Measurements from ENCODE around the gene APOL3.
"Not testable (repeated sequence)": the region's sequence is repeated elsewhere in the genome, so short reads cannot be mapped to it uniquely, and the experiment has no call there.

APOL3 gene

DNA sequence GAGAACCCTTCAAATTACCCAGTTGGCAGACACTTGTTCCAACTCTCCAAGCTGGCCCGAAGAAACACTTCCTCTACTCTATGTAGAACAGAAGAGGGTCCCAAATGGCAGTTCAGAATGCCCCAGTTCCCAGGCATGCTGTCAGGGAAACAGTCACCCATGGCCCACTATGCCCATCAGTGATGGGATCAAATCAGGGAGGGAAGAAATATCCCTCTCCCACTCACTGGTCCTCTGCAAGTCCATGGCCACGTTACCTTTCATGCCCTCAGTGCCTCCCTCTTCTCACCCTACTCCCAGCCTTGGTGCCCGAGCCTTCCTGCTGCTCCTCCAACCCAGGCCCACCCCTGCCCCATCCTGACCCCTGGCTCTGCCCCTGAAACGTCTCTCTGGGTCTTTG lies 16.6 kb downstream of the APOL3 start:
- Histone ChIP-seq H3K79me2 (ENCODE audit: insufficient read depth, low read length) (no peaks in the 10 kb centered on the region), H3K9me2 (ENCODE audit: low read depth, low read length) (no peaks in the 10 kb centered on the region), H3K9ac (ENCODE audit: low read length) (no peak overlapping the region), H3K4me2 (ENCODE audit: low read length) (no peak overlapping the region), H4K20me1 (ENCODE audit: insufficient read depth, low read length) (no peaks in the 10 kb centered on the region), H3K9me3 (ENCODE audit: low read length) (no peaks in the 10 kb centered on the region), H3K36me3 (ENCODE audit: insufficient read depth, low read length) (peaks cover 39% of the 10 kb centered on the region; the same call in 1 of the 2 replicates), H3K27ac (ENCODE audit: low read depth, low read length, poor library complexity, severe bottlenecking) (no peak overlapping the region), H3K4me1 (ENCODE audit: insufficient read depth, low read length, severe bottlenecking) (peaks cover 38% of the 10 kb centered on the region), H2AFZ (ENCODE audit: low read length) (no peak overlapping the region), H3K27me3 (ENCODE audit: insufficient read depth, low read length) (no peaks in the 10 kb centered on the region), H3F3A (ENCODE audit: insufficient read depth, low read length) (no peaks in the 10 kb centered on the region), H3K4me3 (ENCODE audit: low read depth, low read length, poor library complexity, severe bottlenecking) (no peak overlapping the region)
- TF ChIP-seq, protein P1, sequence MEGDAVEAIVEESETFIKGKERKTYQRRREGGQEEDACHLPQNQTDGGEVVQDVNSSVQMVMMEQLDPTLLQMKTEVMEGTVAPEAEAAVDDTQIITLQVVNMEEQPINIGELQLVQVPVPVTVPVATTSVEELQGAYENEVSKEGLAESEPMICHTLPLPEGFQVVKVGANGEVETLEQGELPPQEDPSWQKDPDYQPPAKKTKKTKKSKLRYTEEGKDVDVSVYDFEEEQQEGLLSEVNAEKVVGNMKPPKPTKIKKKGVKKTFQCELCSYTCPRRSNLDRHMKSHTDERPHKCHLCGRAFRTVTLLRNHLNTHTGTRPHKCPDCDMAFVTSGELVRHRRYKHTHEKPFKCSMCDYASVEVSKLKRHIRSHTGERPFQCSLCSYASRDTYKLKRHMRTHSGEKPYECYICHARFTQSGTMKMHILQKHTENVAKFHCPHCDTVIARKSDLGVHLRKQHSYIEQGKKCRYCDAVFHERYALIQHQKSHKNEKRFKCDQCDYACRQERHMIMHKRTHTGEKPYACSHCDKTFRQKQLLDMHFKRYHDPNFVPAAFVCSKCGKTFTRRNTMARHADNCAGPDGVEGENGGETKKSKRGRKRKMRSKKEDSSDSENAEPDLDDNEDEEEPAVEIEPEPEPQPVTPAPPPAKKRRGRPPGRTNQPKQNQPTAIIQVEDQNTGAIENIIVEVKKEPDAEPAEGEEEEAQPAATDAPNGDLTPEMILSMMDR (IDR thresholded peaks at IDR 0.05; ENCODE audit: low read length) = no peak

DNA sequence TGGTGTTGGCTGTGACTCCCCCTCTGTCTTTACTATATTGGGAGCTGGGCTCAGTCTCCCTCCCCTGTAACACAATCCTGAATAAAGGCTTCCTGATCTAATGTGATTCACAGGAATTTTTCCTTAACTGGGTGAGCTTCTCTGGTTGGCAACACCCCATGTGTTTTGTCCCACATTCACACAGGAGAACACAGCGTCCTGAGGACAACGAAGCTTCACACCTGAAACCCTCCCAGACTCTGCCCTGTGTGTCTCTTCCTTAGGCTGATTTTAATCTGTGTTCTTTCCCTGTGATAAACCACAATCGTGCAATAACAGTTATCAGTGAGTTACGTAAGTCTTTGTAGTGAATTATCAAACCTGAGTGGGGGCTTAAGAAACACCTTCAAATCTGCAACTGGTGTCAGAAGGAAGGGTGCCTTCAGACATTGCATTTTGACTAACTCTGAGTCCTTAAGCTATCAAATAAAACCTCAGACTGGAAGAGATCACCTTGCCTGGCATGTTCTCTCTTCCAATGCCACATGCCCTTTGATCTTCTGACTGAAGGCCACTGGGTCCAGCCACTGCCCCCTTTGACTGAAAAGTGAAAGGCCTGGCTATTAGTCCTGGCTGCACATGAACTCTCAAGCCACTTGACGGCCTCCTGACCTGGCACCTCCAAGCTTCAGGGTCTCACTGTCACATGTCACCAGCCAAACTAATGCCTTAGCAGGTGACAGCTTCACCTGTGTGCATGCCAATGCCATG lies 17.3 kb downstream of the APOL3 start:
- Histone ChIP-seq H3K36me3 (ENCODE audit: insufficient read depth, low read length) (peaks cover 35% of the 10 kb centered on the region; the same call in 1 of the 2 replicates), H3K79me2 (ENCODE audit: insufficient read depth, low read length) (no peaks in the 10 kb centered on the region), H3K4me3 (ENCODE audit: low read depth, low read length, poor library complexity, severe bottlenecking) (no peak overlapping the region), H4K20me1 (ENCODE audit: insufficient read depth, low read length) (no peaks in the 10 kb centered on the region), H3K27me3 (ENCODE audit: insufficient read depth, low read length) (no peaks in the 10 kb centered on the region), H2AFZ (ENCODE audit: low read length) (no peak overlapping the region), H3K4me2 (ENCODE audit: low read length) (no peak overlapping the region), H3K27ac (ENCODE audit: low read depth, low read length, poor library complexity, severe bottlenecking) (no peak overlapping the region), H3K9me2 (ENCODE audit: low read depth, low read length) (no peaks in the 10 kb centered on the region), H3K9ac (ENCODE audit: low read length) (no peak overlapping the region), H3F3A (ENCODE audit: insufficient read depth, low read length) (no peaks in the 10 kb centered on the region), H3K9me3 (ENCODE audit: low read length) (no peaks in the 10 kb centered on the region), H3K4me1 (ENCODE audit: insufficient read depth, low read length, severe bottlenecking) (peaks cover 31% of the 10 kb centered on the region)
- TF ChIP-seq EZH2 (IDR thresholded peaks at IDR 0.05; ENCODE audit: borderline replicate concordance, low read length) = no peak
- TF ChIP-seq, protein P1 (IDR thresholded peaks at IDR 0.05; ENCODE audit: low read length) = no peak

DNA sequence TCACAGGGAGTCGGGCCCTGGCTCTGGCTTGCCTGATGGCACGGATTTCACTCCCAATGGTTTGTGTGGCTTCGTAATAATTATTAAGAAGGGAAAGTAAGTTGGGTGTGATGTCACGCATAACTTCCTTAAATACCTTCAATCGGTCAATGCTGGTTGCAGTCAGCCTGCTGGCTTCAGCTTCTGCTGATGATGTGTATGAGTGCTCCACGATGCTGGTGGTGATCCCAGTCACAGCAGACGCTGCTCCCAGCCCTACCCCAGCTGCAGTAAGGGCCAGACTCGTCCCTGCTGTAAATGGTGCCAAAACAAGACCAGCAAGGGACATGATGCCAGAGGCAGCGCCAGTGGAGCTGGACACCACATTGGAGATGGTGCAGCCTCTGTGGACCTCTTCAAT lies 19.1 kb downstream of the APOL3 start:
- H3K36me3 ChIP-seq (ENCODE audit: insufficient read depth, low read length) = peaks cover 35% of the 10 kb centered on the region; the same call in 1 of the 2 replicates
- no peak overlapping the region for H3K27ac ChIP-seq (ENCODE audit: low read depth, low read length, poor library complexity, severe bottlenecking)
- H3K79me2 ChIP-seq (ENCODE audit: insufficient read depth, low read length) = no peaks in the 10 kb centered on the region
- no peak for TF ChIP-seq EZH2 (IDR thresholded peaks at IDR 0.05; ENCODE audit: borderline replicate concordance, low read length)
- TF ChIP-seq, protein P1 (IDR thresholded peaks at IDR 0.05; ENCODE audit: low read length) = no peak
- no peaks in the 10 kb centered on the region for H3K9me2 ChIP-seq (ENCODE audit: low read depth, low read length)
- no peaks in the 10 kb centered on the region for H3K9me3 ChIP-seq (ENCODE audit: low read length)
- H3K27me3 ChIP-seq (ENCODE audit: insufficient read depth, low read length) = no peaks in the 10 kb centered on the region
- H3K4me1 ChIP-seq (ENCODE audit: insufficient read depth, low read length, severe bottlenecking) = peaks cover 13% of the 10 kb centered on the region
- no peaks in the 10 kb centered on the region for H3F3A ChIP-seq (ENCODE audit: insufficient read depth, low read length)
- H3K4me2 ChIP-seq (ENCODE audit: low read length) = no peak overlapping the region
- H3K4me3 ChIP-seq (ENCODE audit: low read depth, low read length, poor library complexity, severe bottlenecking) = no peak overlapping the region
- H3K9ac ChIP-seq (ENCODE audit: low read length) = no peak overlapping the region
- no peak overlapping the region for H2AFZ ChIP-seq (ENCODE audit: low read length)
- H4K20me1 ChIP-seq (ENCODE audit: insufficient read depth, low read length) = no peaks in the 10 kb centered on the region

DNA sequence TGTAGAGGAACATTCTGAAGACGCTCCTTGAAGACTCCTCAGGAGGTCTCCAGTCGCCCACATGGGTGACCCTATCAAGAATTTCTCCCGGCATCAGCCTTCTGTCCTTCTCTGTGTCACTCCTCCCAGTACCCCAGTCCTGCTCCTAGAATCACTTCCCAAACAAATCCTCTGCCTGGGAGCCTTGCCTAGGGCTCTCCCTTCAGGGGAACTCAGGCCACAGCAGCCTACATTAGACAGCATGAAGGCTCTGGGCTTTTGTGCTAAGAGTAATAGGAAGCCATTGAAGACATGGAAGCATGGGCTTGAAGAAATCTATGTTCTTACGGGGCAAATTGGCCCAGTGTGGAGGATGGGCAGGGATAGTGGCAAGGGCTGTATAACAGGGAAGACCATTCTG lies 21.8 kb downstream of the APOL3 start:
- H2AFZ ChIP-seq (ENCODE audit: low read length); H3K4me2 ChIP-seq (ENCODE audit: low read length); H3K27me3 ChIP-seq (ENCODE audit: insufficient read depth, low read length); H3K4me3 ChIP-seq (ENCODE audit: low read depth, low read length, poor library complexity, severe bottlenecking); H3K9ac ChIP-seq (ENCODE audit: low read length); H4K20me1 ChIP-seq (ENCODE audit: insufficient read depth, low read length); H3K9me2 ChIP-seq (ENCODE audit: low read depth, low read length); H3K4me1 ChIP-seq (ENCODE audit: insufficient read depth, low read length, severe bottlenecking); H3K27ac ChIP-seq (ENCODE audit: low read depth, low read length, poor library complexity, severe bottlenecking); H3K9me3 ChIP-seq (ENCODE audit: low read length); H3K79me2 ChIP-seq (ENCODE audit: insufficient read depth, low read length); H3F3A ChIP-seq (ENCODE audit: insufficient read depth, low read length): not testable (repeated sequence)
- peaks cover 27% of the 10 kb centered on the region; the same call in 1 of the 2 replicates for H3K36me3 ChIP-seq (ENCODE audit: insufficient read depth, low read length)
